Mucosa of descending colon (tissue), 3 donors: ENCODE measurements around the gene NAPSA. TPM values are rescaled to one million over a fixed set of nuclear protein-coding genes. Genes with fewer than 3 reads are reported as not detected.

Source experiments
- ATAC-seq: fragments of 200-7000 bp; cut with Tn5 transposase; one replicate; pipeline ENCODE4 v1.9.1; 2020; ENCODE audit warnings: mild to moderate bottlenecking, moderate library complexity
- DNase-seq, 3 donors: peaks; one replicate each; pipeline ENCODE4 v3.0.0-alpha.2; 2020
- H3K36me3 ChIP-seq: fragments of 200-600 bp; one replicate; pipeline ENCODE4 v1.8.0; 2021; ENCODE audit warnings: low read depth, mild to moderate bottlenecking
- H3K4me1 ChIP-seq: fragments of 200-600 bp; one replicate; pipeline ENCODE4 v1.8.0; 2021; ENCODE audit warnings: low read depth, mild to moderate bottlenecking
- H3K4me3 ChIP-seq: fragments of 200-600 bp; one replicate; pipeline ENCODE4 v1.8.0; 2021; ENCODE audit warnings: mild to moderate bottlenecking
- H3K9me3 ChIP-seq: fragments of 200-600 bp; one replicate; pipeline ENCODE4 v1.8.0; 2021; ENCODE audit warnings: mild to moderate bottlenecking
- CTCF ChIP-seq: fragments of 200-600 bp; IDR thresholded peaks from one replicate; pipeline ENCODE4 v1.8.0; 2022; ENCODE audit warnings: antibody characterized with exemption, mild to moderate bottlenecking
- intact Hi-C, 2 donors: fragments of 100-400 bp; cut with DNase I in 1 of 2; cut with micrococcal nuclease in 1 of 2; formaldehyde crosslinking; loops; one replicate each; pipeline versions ENCODE4 v1.11.0 to v1.11.1; 2022; cut with DNase I, micrococcal nuclease
- total RNA-seq, 3 donors: library from RNA; stranded (reverse); fragmentation: NEBNext Ultra II Directional in 2 of 3; extraction: Animal tissue kit (Norgen Biotek cat#: 25700) in 2 of 3; gene quantifications; one replicate each; pipeline versions ENCODE4 v1.2.1 to v1.2.4, GENCODE V29; 2021 to 2023
- donor health status: DM: no; HTN: no; CAD: no; lungs with moderate emphysema.
- donor health status: DM: no; HTN: no; CAD: no.
- donor health status: DM: no; HTN: yes; CAD: no.

NAPSA gene
- total RNA-seq, 3 donors from 2014 or later, result 1.8 to 3.2 (median 2.0) TPM

DNA sequence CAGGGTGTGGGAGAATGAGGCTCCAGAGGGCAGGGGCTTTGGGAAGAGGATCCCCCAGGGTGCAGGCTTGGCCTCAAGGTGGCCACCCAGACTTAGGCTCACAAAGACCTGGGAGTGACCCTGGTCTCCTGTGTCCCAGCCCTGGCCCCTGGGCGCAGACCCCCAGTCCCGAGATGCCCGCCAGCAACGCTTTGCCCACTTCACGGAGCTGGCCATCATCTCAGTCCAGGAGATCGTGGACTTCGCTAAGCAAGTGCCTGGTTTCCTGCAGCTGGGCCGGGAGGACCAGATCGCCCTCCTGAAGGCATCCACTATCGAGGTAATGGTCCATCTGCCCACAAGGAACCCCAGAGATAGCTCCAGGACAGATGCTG lies 13.4 kb upstream of the NAPSA start:
- DNase-seq (no peak), ATAC-seq (no peak)
- H3K9me3 ChIP-seq, result no peaks in the 10 kb centered on the region
- no peak for TF ChIP-seq CTCF
- intact Hi-C loops, result no loop called here
- no peak overlapping the region for H3K4me3 ChIP-seq
- H3K36me3 ChIP-seq, result peaks cover 6% of the 10 kb centered on the region
- peaks cover 4% of the 10 kb centered on the region for H3K4me1 ChIP-seq

- Histone ChIP-seq H3K4me3 (no peak overlapping the region), H3K4me1 (peaks cover 3% of the 10 kb centered on the region), H3K36me3 (peaks cover 6% of the 10 kb centered on the region), H3K9me3 (no peaks in the 10 kb centered on the region)
- DNase-seq (no peak), ATAC-seq (no peak)
- no peak for TF ChIP-seq CTCF
- intact Hi-C loops, result no loop called here
These were observed 12.9 kb upstream of the NAPSA start for GRCh38 chr19:50378169-50378862.

GRCh38 chr19:50377517-50377916 lies 12.1 kb upstream of the NAPSA start:
- Histone ChIP-seq H3K4me3 (no peak overlapping the region), H3K9me3 (no peaks in the 10 kb centered on the region), H3K36me3 (peaks cover 6% of the 10 kb centered on the region), H3K4me1 (no peaks in the 10 kb centered on the region)
- intact Hi-C loops, result no loop called here
- ATAC-seq (no peak), DNase-seq (no peak)
- TF ChIP-seq CTCF, result no peak

DNA sequence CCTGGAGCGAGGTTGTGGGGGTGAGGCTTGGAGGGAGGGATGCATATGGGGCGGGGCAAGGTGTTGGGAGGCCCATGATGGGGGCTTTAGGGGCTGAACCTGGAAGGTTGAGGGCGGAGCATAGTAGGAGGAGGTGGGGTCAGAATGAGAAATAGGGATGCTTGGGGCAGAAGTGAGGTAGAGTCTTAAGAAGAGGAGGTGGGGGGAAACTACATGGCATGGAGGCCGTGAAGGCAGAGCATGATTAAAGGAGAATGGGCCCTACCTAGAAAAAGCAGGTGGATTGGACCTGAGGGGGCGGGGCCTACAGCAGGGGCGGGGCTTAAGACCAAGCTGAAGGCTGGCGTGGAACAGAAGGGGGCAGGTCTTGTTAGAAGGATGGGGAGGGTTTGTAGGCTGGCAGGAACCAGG lies 11.6 kb upstream of the NAPSA start:
- intact Hi-C loops, result no loop called here

DNA sequence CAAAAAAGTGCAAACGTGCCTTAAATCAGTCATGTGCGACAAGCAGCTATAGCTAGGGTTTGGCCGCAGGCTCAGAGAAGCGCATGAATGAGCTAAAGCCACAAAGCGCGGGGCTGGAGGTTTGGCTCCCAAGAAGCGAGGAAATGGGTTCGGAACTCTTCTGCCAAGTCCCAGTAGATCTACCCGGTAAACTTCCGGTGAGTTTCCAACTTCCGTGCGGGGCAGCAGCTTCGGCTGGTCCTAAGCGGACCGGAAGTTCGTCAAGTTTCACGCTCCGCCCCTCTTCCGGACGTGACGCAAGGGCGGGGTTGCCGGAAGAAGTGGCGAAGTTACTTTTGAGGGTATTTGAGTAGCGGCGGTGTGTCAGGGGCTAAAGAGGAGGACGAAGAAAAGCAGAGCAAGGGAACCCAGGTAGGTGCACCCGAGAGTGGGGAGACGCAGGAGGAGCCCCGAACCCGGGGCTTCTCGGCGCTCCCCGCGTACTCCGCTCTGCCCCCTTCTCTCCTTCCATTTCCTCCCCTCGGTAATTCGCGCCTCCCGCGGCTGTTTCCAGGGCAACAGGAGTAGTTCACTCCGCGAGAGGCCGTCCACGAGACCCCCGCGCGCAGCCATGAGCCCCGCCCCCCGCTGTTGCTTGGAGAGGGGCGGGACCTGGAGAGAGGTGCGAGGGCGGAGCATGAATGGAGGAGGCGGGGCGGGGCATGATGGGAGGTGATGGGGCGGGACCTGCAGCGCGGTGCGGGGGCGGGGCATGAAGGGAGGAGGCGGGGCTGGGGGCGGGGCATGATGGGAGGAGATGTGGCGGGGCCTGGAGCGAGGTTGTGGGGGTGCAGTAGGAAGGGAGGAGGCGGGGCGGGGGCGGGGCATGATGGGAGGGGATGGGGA lies 11.0 kb upstream of the NAPSA start, which contains the start of gene NR1H2:
NR1H2 (plus strand) TSS at position 292 of the 885 bp plus-strand sequence. CDS start 1,149 bp downstream, outside the sequence.
- TF ChIP-seq CTCF, result no peak
- no peaks in the 10 kb centered on the region for H3K9me3 ChIP-seq
- H3K4me1 ChIP-seq, result no peaks in the 10 kb centered on the region
- ATAC-seq (peak; percentile 97), DNase-seq (peak; percentile 96 to 98 (median 97))
- intact Hi-C loops, result no loop called here
- peak within 1 kb of the TSS; percentile 94 for H3K4me3 ChIP-seq
- no peaks in the 10 kb centered on the region for H3K36me3 ChIP-seq

More for the DNA sequence above, 11.6 kb upstream of the NAPSA start:
- TF ChIP-seq CTCF, result no peak
- ATAC-seq, result peak; percentile 20
- DNase-seq, result peak in 2 of 3 donors; percentile 70 to 74
- no peaks in the 10 kb centered on the region for H3K9me3 ChIP-seq
- no peak overlapping the region for H3K4me3 ChIP-seq
- H3K4me1 ChIP-seq, result no peaks in the 10 kb centered on the region
- H3K36me3 ChIP-seq, result peaks cover 4% of the 10 kb centered on the region
